H9 (cell line): ENCODE data around the gene ZNRF2. TPM values are rescaled to one million over a fixed set of nuclear protein-coding genes. Genes with fewer than 3 reads are reported as not detected.
"Not testable (repeated sequence)": the region's sequence is repeated elsewhere in the genome, so short reads cannot be mapped to it uniquely, and the experiment has no call there.

ENCODE experiments used
- DNase-seq: peaks from one replicate; pipeline ENCODE4 v3.0.0-alpha.2; 2017
- H2AFZ ChIP-seq: one replicate; pipeline ENCODE4 v1.6.1; 2013; ENCODE audit warnings: mild to moderate bottlenecking, low read length, control low read depth, moderate library complexity
- H2AK5ac ChIP-seq: 2 replicates; pipeline ENCODE4 v1.6.1; 2013; ENCODE audit warnings: low read length, control low read depth, mixed read lengths; ENCODE audit not compliant: insufficient read length
- H2BK120ac ChIP-seq: one replicate; pipeline ENCODE4 v1.6.1; 2013; ENCODE audit warnings: low read depth, mild to moderate bottlenecking, low read length, control low read depth, inconsistent platforms; ENCODE audit not compliant: poor library complexity, severe bottlenecking
- H2BK12ac ChIP-seq: 2 replicates; pipeline ENCODE4 v1.6.1; 2013; ENCODE audit warnings: low read length, control low read depth, mixed read lengths, low read depth; ENCODE audit not compliant: insufficient read length
- H2BK15ac ChIP-seq: 2 replicates; pipeline ENCODE4 v1.6.1; 2013; ENCODE audit warnings: low read depth, low read length, control low read depth
- H2BK20ac ChIP-seq: one replicate; pipeline ENCODE4 v1.6.1; 2013; ENCODE audit warnings: low read depth, mild to moderate bottlenecking, low read length, control low read depth, inconsistent platforms; ENCODE audit not compliant: poor library complexity, severe bottlenecking
- H2BK5ac ChIP-seq: 2 replicates; pipeline ENCODE4 v1.6.1; 2013; ENCODE audit warnings: low read length, control low read depth, mixed read lengths; ENCODE audit not compliant: insufficient read length
- H3K14ac ChIP-seq: 2 replicates; pipeline ENCODE4 v1.6.1; 2013; ENCODE audit warnings: low read length, control low read depth; ENCODE audit not compliant: insufficient read depth
- H3K18ac ChIP-seq: 2 replicates; pipeline ENCODE4 v1.6.1; 2013; ENCODE audit warnings: low read depth, mild to moderate bottlenecking, mixed read lengths, low read length, control low read depth; ENCODE audit not compliant: insufficient read length
- H3K23ac ChIP-seq: 2 replicates; pipeline ENCODE4 v1.6.1; 2013; ENCODE audit warnings: low read length, control low read depth, mixed read lengths, low read depth; ENCODE audit not compliant: insufficient read length
- H3K23me2 ChIP-seq: 2 replicates; pipeline ENCODE4 v1.6.1; 2013; ENCODE audit warnings: low read depth, mild to moderate bottlenecking, mixed read lengths, low read length, control low read depth; ENCODE audit not compliant: insufficient read length, poor library complexity, severe bottlenecking
- H3K27ac ChIP-seq: 2 replicates; pipeline ENCODE4 v1.5.1; 2013; ENCODE audit warnings: low read length, control low read depth, mixed read lengths, low read depth; ENCODE audit not compliant: insufficient read length
- H3K27me3 ChIP-seq: 2 replicates; pipeline ENCODE4 v1.6.1; 2013; ENCODE audit warnings: low read length, control low read depth, inconsistent platforms; ENCODE audit not compliant: insufficient read depth
- H3K4ac ChIP-seq: 2 replicates; pipeline ENCODE4 v1.6.1; 2013; ENCODE audit warnings: low read depth, mild to moderate bottlenecking, control low read depth, inconsistent platforms, low read length, moderate library complexity
- H3K4me1 ChIP-seq: 2 replicates; pipeline ENCODE4 v1.6.1; 2013; ENCODE audit warnings: low read length, control low read depth, inconsistent platforms; ENCODE audit not compliant: insufficient read depth
- H3K4me2 ChIP-seq: 2 replicates; pipeline ENCODE4 v1.6.1; 2013; ENCODE audit warnings: low read length, control low read depth, mixed read lengths; ENCODE audit not compliant: insufficient read length, insufficient read depth
- H3K56ac ChIP-seq: 2 replicates; pipeline ENCODE4 v1.6.1; 2013; ENCODE audit warnings: low read depth, mild to moderate bottlenecking, mixed read lengths, low read length, control low read depth; ENCODE audit not compliant: insufficient read length
- H3K79me1 ChIP-seq: 2 replicates; pipeline ENCODE4 v1.6.1; 2013; ENCODE audit warnings: low read depth, mild to moderate bottlenecking, moderate library complexity, low read length, control low read depth, inconsistent platforms; ENCODE audit not compliant: insufficient read depth, poor library complexity, severe bottlenecking
- H3K79me2 ChIP-seq: 2 replicates; pipeline ENCODE4 v1.6.1; 2013; ENCODE audit warnings: low read length, control low read depth, inconsistent platforms; ENCODE audit not compliant: insufficient read depth
- H3K9ac ChIP-seq: 2 replicates; pipeline ENCODE4 v1.6.1; 2013; ENCODE audit warnings: low read length, control low read depth, mixed read lengths; ENCODE audit not compliant: insufficient read length; ENCODE audit errors: extremely low read depth
- H3K9me3 ChIP-seq: one replicate; pipeline ENCODE4 v1.6.1; 2013; ENCODE audit warnings: low read depth, low read length, inconsistent platforms; ENCODE audit not compliant: control insufficient read depth
- H3T11ph ChIP-seq: one replicate; pipeline ENCODE4 v1.6.1; 2013; ENCODE audit warnings: mild to moderate bottlenecking, low read length, control low read depth, inconsistent platforms
- H4K20me1 ChIP-seq: one replicate; pipeline ENCODE4 v1.6.1; 2013; ENCODE audit not compliant: control insufficient read depth, insufficient read length, insufficient read depth
- H4K5ac ChIP-seq: 2 replicates; pipeline ENCODE4 v1.6.1; 2013; ENCODE audit warnings: low read depth, mild to moderate bottlenecking, mixed read lengths, low read length, control low read depth; ENCODE audit not compliant: insufficient read length
- H4K8ac ChIP-seq: replicated peaks from 2 replicates; pipeline ENCODE4 v1.6.1; 2013; ENCODE audit warnings: low read length, control low read depth, mixed read lengths, low read depth; ENCODE audit not compliant: insufficient read length
- H4K91ac ChIP-seq: 2 replicates; pipeline ENCODE4 v1.6.1; 2013; ENCODE audit warnings: low read depth, mild to moderate bottlenecking, moderate library complexity, mixed read lengths, low read length, control low read depth; ENCODE audit not compliant: insufficient read length
- H3K27ac Mint-ChIP-seq, 3 experiments: 2 replicates in 2 of 3; 3 replicates in 1 of 3; pipeline ENCODE4 v1.8.0; 2020 to 2021; ENCODE audit warnings: mixed read lengths in 3 of 3, mild to moderate bottlenecking in 1 of 3, moderate library complexity in 1 of 3
- H3K27me3 Mint-ChIP-seq: 2 replicates; pipeline ENCODE4 v1.8.0; 2021; ENCODE audit warnings: low read depth, mild to moderate bottlenecking, moderate library complexity, mixed read lengths
- H3K36me3 Mint-ChIP-seq, 3 experiments: 2 replicates in 2 of 3; 3 replicates in 1 of 3; pipeline ENCODE4 v1.8.0; 2020 to 2021; ENCODE audit warnings: low read depth in 3 of 3, mixed read lengths in 3 of 3; ENCODE audit not compliant: insufficient read depth in 1 of 3
- H3K4me1 Mint-ChIP-seq, 2 experiments: 2 replicates each; pipeline ENCODE4 v1.8.0; 2020; ENCODE audit warnings: mixed read lengths in 2 of 2
- H3K4me3 Mint-ChIP-seq, 2 experiments: 2 replicates in 1 of 2; 3 replicates in 1 of 2; pipeline ENCODE4 v1.8.0; 2020 to 2021; ENCODE audit warnings: mild to moderate bottlenecking in 2 of 2, mixed read lengths in 2 of 2, moderate library complexity in 1 of 2
- H3K9me3 Mint-ChIP-seq, 2 experiments: 2 replicates in 1 of 2; 3 replicates in 1 of 2; pipeline ENCODE4 v1.8.0; 2020; ENCODE audit warnings: mild to moderate bottlenecking in 2 of 2, mixed read lengths in 2 of 2, moderate library complexity in 1 of 2
- WGBS: extraction: QIAGEN DNeasy Blood & Tissue Kit; methylation state at CpG from one replicate; pipeline ENCODE4 v1.1.7; 2013; ENCODE audit warnings: missing lambda C conversion rate, low lambda C conversion rate, mixed read lengths; ENCODE audit not compliant: insufficient read length; ENCODE audit errors: extremely low coverage; 5-methylcytosine and 5-hydroxymethylcytosine counted together
- total RNA-seq: library from RNA; stranded (reverse); gene quantifications from 2 replicates; pipeline ENCODE4 v1.2.1, GENCODE V29; 2021

ZNRF2 gene
- total RNA-seq, 1 experiment from 2014 or later = 16.5 TPM

GRCh38 chr7:30292416-30293038 lies 8.1 kb downstream of the ZNRF2 start:
- H4K5ac ChIP-seq, H3K4me2 ChIP-seq, H3K9ac ChIP-seq, H3K36me3 Mint-ChIP-seq, H2BK120ac ChIP-seq, H2BK12ac ChIP-seq, H3K79me1 ChIP-seq, H3K27me3 Mint-ChIP-seq, H3K23me2 ChIP-seq, DNase-seq, H3T11ph ChIP-seq, H3K27ac ChIP-seq, H3K4me1 ChIP-seq, H3K27me3 ChIP-seq, H3K9me3 ChIP-seq, H2AFZ ChIP-seq, H3K23ac ChIP-seq, H2AK5ac ChIP-seq, H4K20me1 ChIP-seq, H3K56ac ChIP-seq, H3K79me2 ChIP-seq, H4K8ac ChIP-seq, H4K91ac ChIP-seq, H3K9me3 Mint-ChIP-seq, H3K14ac ChIP-seq, H2BK20ac ChIP-seq, H3K18ac ChIP-seq, H3K4me3 Mint-ChIP-seq, H2BK5ac ChIP-seq, H3K4ac ChIP-seq, H2BK15ac ChIP-seq: not testable (repeated sequence)
- peak overlapping the region in 2 of 3 experiments; percentile 42 to 61; a peak in 5 of 7 replicates for H3K27ac Mint-ChIP-seq
- peaks cover 43 to 65% of the 10 kb centered on the region in 2 experiments for H3K4me1 Mint-ChIP-seq
- no CpG with 5 or more reads among the region's 3 CpGs for WGBS

- not testable (repeated sequence) for H3K79me1 ChIP-seq, H3K9me3 ChIP-seq, H2AFZ ChIP-seq, H3K23me2 ChIP-seq, H3K27ac ChIP-seq, H3K27me3 ChIP-seq, H3K14ac ChIP-seq, H2BK15ac ChIP-seq, H3K9ac ChIP-seq, H2BK120ac ChIP-seq, H4K8ac ChIP-seq, DNase-seq, H3K4me3 Mint-ChIP-seq, H4K20me1 ChIP-seq, H4K5ac ChIP-seq, H3K4ac ChIP-seq, H2AK5ac ChIP-seq, H2BK20ac ChIP-seq, H3K4me2 ChIP-seq, H3T11ph ChIP-seq, H3K56ac ChIP-seq, H3K9me3 Mint-ChIP-seq, H3K23ac ChIP-seq, H3K18ac ChIP-seq, H3K79me2 ChIP-seq, H4K91ac ChIP-seq, H2BK12ac ChIP-seq, H3K36me3 Mint-ChIP-seq, H3K4me1 ChIP-seq, H3K27me3 Mint-ChIP-seq, H2BK5ac ChIP-seq
- Mint-ChIP-seq H3K4me1 (peaks cover 22 to 49% of the 10 kb centered on the region in 2 experiments), H3K27ac (peak overlapping the region in 1 of 3 experiments; percentile 26; a peak in 2 of 7 replicates)
- WGBS = no CpG with 5 or more reads among the region's 2 CpGs
These were observed 11.9 kb downstream of the ZNRF2 start for GRCh38 chr7:30296304-30296703.
